Measurements from ENCODE around the gene MICAL2.

MICAL2 gene

DNA sequence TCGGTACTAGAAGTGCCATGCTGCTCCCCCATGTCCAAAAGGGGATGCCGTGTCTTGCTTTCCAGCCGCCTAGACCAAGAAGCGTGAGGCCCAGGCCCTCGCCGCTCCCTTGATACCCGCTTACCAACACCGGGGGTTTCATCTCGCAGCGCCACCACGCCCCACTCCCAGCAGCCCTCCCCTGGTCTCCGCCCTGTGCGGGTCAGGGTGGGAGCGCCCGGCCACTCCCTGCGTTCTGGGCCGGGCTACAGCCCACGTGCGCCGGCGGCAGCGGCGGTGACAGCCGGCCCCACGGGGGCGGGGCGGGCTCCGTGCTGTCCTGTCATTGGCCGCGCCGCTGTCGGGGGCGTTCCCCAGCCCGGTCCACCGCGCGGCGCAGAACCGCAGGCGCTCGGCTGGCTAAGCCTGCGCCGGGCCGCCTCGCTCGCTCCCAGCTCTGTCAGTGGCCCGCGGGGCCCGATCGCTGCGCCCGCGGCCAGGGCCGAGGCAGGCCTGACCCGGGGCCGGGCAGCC, at the start of gene MICAL2:
TSS of gene MICAL2 (plus strand) at position 390 of the 513 bp plus-strand sequence. CDS start 51,566 bp downstream, outside the sequence.
- DNase-seq (ENCODE audit: low read depth): peak; percentile 87
- H3K4me3 ChIP-seq (ENCODE audit: low read depth, low read length): peak within 1 kb of the TSS; percentile 70
- peak; percentile 0 for TF ChIP-seq CTCF (conservative IDR thresholded peaks at IDR 0.05; ENCODE audit: low read depth, low read length)

- no peak for DNase-seq (ENCODE audit: low read depth)
- TF ChIP-seq CTCF (conservative IDR thresholded peaks at IDR 0.05; ENCODE audit: low read depth, low read length): no peak
- H3K4me3 ChIP-seq (ENCODE audit: low read depth, low read length): no peak overlapping the region
These were observed 48.4 kb upstream of the MICAL2 start for GRCh38 chr11:12061851-12062560.

DNA sequence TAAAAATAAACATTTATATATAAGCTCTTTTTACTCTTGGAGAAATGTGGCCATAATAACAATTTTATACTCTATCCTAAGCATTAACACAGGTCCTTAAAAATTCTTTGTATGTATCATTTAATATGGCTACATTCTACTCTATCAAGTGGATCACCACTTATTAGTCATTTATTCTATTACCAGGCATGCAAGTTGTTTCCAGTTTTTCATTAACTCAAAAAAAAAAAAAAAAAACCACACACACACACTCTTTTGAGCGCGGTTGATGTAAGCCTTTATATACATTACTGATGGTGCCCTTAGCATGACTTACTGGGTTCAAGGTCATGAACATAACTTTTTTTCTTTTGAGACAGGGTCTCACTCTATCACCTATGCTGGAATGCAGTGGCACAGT, 47.1 kb upstream of the MICAL2 start:
- no peak for DNase-seq (ENCODE audit: low read depth)
- no peak overlapping the region for H3K4me3 ChIP-seq (ENCODE audit: low read depth, low read length)
- no peak for TF ChIP-seq CTCF (conservative IDR thresholded peaks at IDR 0.05; ENCODE audit: low read depth, low read length)

DNA sequence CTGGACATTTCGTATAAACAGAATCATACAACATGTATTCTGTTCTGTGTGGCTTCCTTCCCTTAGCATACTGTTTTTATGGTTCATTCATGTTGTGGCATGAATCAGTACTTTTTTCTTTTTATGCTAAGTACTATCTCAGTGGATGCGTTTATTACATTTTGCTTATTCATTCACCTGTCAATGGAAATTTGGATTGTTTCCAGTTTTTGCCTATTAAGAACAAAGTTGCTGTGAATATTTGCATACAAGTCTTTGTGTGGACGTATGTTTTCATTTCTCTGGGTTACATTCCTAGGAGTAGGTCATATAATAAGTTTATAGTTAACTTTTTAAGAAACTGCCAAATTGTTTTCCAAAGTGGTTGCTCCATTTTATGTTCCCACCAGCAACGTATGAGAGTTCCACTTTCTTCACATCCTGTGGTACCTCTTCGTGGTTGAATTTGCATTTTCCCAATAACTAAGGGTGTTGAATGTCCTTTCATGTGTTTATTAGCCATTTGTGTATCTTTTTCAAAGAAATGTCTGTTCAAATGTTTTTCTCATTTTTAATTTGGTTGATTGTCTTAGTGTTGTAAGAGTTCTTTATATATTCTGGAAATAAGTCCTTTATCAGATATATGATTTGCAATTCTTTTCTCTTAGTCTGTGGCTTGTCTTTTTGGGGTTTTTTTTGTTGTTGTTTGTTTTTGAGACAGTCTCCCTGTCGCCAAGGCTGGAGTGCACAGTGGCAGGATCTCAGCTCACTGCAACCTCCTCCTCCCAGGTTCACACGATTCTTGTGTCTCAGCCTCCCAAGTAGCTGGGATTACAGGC, 46.0 kb upstream of the MICAL2 start:
- TF ChIP-seq CTCF (conservative IDR thresholded peaks at IDR 0.05; ENCODE audit: low read depth, low read length): no peak
- H3K4me3 ChIP-seq (ENCODE audit: low read depth, low read length): no peak overlapping the region
- no peak for DNase-seq (ENCODE audit: low read depth)

- no peak overlapping the region for H3K4me3 ChIP-seq (ENCODE audit: low read depth, low read length)
- no peak for DNase-seq (ENCODE audit: low read depth)
- no peak for TF ChIP-seq CTCF (conservative IDR thresholded peaks at IDR 0.05; ENCODE audit: low read depth, low read length)
These were observed 45.5 kb upstream of the MICAL2 start for GRCh38 chr11:12064954-12065280.

DNA sequence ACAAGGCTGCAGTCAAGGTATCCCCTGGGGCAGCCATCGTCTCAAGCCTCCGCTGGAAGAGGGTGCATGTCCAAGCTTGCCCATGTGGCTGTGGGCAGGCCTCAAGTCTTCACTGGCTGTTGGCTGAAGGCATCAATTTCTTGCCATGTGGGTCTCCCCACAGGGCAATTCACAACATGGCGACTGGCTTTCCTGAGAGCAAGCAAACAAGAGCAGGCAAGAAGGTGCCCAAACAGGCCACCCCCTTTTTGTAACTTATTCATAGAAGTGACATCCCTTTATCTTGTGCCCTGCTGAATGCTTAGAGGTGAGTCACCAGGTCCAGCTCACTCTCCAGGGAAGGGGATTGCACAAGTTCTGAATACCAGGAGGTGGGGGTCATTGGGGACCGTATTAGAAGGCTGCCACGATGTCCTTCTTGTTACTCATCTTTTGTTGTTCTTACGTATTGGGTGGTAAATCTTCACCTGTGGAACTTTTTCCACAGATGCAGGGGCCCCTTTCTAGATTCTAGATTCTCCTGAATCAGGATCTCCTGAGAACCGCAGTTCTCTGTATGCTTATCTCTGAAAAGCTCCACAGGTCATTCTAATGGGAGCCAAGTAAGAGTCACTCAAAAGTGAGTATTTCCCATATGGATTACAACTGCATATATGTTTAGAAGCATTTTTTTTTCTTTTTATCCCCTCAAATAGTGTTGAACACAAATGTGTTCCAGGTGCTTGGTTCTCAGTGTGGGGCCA, 44.2 kb upstream of the MICAL2 start:
- H3K4me3 ChIP-seq (ENCODE audit: low read depth, low read length): no peak overlapping the region
- TF ChIP-seq CTCF (conservative IDR thresholded peaks at IDR 0.05; ENCODE audit: low read depth, low read length): no peak
- peak; percentile 79 for DNase-seq (ENCODE audit: low read depth)

Data from choroid plexus epithelial cell (primary cell).